Fibroblast of pulmonary artery (primary cell): Measurements from ENCODE around the gene COX7A1.

Source experiments
- DNase-seq: peaks from one replicate; pipeline ENCODE4 v3.0.0-alpha.2; 2010; ENCODE audit warnings: low read depth
- H3K4me3 ChIP-seq: replicated peaks from 2 replicates; pipeline ENCODE4 v1.5.1; 2011; ENCODE audit warnings: low read depth, mild to moderate bottlenecking, control low read depth, low read length, moderate library complexity
- CTCF ChIP-seq: IDR thresholded peaks from 2 replicates; pipeline ENCODE4 v1.5.1; 2011; ENCODE audit warnings: mild to moderate bottlenecking, control low read depth, low read length, inconsistent platforms; ENCODE audit errors: missing control alignments

The COX7A1 gene

DNA sequence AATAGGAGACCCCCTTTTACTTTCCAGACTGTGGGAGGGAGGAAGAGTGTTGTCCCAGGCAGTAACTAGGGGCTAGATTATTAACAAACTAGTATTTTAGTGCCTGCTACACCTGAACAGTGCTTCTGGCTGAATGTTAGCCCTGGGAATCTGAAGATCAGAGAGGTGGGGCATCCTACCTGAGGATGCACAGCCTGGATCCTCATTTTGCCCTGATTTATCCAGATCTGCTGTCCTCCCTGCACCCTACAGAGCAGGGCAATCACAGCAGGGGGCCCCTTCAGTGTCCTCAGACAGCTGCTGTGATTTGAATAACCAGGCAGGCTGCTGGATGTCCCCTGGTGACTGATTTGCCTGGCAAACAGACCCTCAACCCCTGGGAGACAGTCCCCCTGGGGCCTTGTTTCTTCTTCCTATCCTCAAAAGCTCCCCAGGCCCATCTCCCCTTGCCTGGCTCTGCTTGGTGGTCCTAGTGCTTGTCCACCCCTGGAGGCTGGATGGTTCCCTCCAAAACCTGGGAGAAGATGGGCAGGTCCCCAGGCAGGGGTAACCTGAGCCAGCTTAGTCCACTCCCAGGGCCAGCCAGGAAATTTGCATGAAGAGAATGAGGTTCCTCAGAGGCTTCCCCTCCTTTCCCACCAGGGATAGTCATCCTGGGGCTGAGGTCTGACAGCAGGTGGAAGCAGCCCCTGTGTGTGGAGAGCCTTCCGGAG, 41.6 kb downstream of the COX7A1 start, which contains the start of gene OVOL3:
TSS of gene OVOL3 (plus strand) at position 657 of the 713 bp plus-strand sequence. CDS start 60 bp downstream, outside the sequence.
- TF ChIP-seq CTCF = no peak
- DNase-seq = no peak
- no peak within 1 kb of the TSS for H3K4me3 ChIP-seq

DNA sequence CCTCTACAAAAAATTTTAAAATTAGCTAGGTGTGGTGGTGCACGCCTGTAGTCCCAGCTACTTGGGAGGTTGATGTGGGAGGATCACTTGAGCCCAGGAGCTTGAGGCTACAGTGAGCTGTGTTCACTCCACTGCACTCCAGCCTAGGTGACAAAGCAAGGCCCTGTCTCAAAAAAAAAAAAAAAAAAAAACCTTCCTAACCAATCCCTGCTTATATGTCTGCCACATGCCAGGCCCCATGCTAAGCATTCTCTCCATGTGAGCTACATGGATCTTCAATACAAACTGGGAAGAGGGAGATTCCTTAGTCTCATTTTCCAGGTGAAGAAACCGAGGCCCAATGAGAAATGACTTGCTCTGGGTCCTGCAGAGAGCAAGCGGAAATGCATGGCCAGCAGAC, 43.6 kb downstream of the COX7A1 start:
- H3K4me3 ChIP-seq = no peak overlapping the region
- TF ChIP-seq CTCF = no peak
- DNase-seq = no peak

GRCh38 chr19:36106991-36107390, 45.3 kb downstream of the COX7A1 start:
- H3K4me3 ChIP-seq = no peak overlapping the region
- no peak for TF ChIP-seq CTCF

GRCh38 chr19:36106441-36106840, 45.8 kb downstream of the COX7A1 start:
- no peak for TF ChIP-seq CTCF
- H3K4me3 ChIP-seq = no peak overlapping the region
- DNase-seq = no peak

More at GRCh38 chr19:36106991-36107390, 45.3 kb downstream of the COX7A1 start:
- DNase-seq = no peak

- no peak for DNase-seq
- TF ChIP-seq CTCF = no peak
- H3K4me3 ChIP-seq = no peak overlapping the region
Measured at GRCh38 chr19:36103842-36104552, 48.2 kb downstream of the COX7A1 start.

GRCh38 chr19:36103040-36103626, 49.1 kb downstream of the COX7A1 start:
- DNase-seq = no peak
- H3K4me3 ChIP-seq = no peak overlapping the region
- TF ChIP-seq CTCF = no peak
